Stimulated activated CD4-positive, alpha-beta T cell treated with anti-CD3 and anti-CD28 coated beads, Interleukin-2, amount 100 ng/mL, for 4 hours (primary cell): ENCODE data around the gene CDK9.

Experiments used
- DNase-seq: peaks from one replicate; pipeline ENCODE4 v3.0.0-alpha.2; 2020; ENCODE audit warnings: low read depth

Gene CDK9

GRCh38 chr9:127803507-127804352, 17.9 kb downstream of the CDK9 start:
- no peak for DNase-seq

GRCh38 chr9:127805620-127806019, 19.8 kb downstream of the CDK9 start:
- DNase-seq: no peak

- no peak for DNase-seq
These were observed 21.0 kb downstream of the CDK9 start for GRCh38 chr9:127806871-127807270.

GRCh38 chr9:127808347-127809001, 22.6 kb downstream of the CDK9 start:
- DNase-seq: no peak

- DNase-seq: no peak
These were observed 23.2 kb downstream of the CDK9 start for GRCh38 chr9:127809002-127809539.

GRCh38 chr9:127809540-127810377, 23.9 kb downstream of the CDK9 start:
- DNase-seq: no peak

GRCh38 chr9:127810378-127811187, 24.7 kb downstream of the CDK9 start:
- no peak for DNase-seq

- DNase-seq: no peak
These were observed 26.2 kb downstream of the CDK9 start for GRCh38 chr9:127812011-127812410.

GRCh38 chr9:127812936-127813675, 27.3 kb downstream of the CDK9 start:
- DNase-seq: no peak

GRCh38 chr9:127813686-127814226, 27.9 kb downstream of the CDK9 start:
- no peak for DNase-seq

- DNase-seq: no peak
These were observed 29.0 kb downstream of the CDK9 start for GRCh38 chr9:127814619-127815511.

GRCh38 chr9:127815512-127816361, 29.9 kb downstream of the CDK9 start:
- no peak for DNase-seq

GRCh38 chr9:127816362-127816725, 30.5 kb downstream of the CDK9 start:
- no peak for DNase-seq

GRCh38 chr9:127816728-127817127, 30.9 kb downstream of the CDK9 start:
- no peak for DNase-seq

GRCh38 chr9:127817881-127818434, 32.1 kb downstream of the CDK9 start:
- no peak for DNase-seq

- no peak for DNase-seq
These were observed 32.7 kb downstream of the CDK9 start for GRCh38 chr9:127818574-127818973.

- no peak for DNase-seq
These were observed 36.3 kb downstream of the CDK9 start for GRCh38 chr9:127822108-127822507.
